Lower lobe of right lung (tissue), 2 donors: ENCODE data around the gene UEVLD. TPM values are rescaled to one million over a fixed set of nuclear protein-coding genes. Genes with fewer than 3 reads are reported as not detected.

ENCODE experiments used
- ATAC-seq, 2 donors: fragments of 200-7000 bp; cut with Tn5 transposase; one replicate each; pipeline ENCODE4 v1.9.1; 2020 to 2022; ENCODE audit warnings: mild to moderate bottlenecking in 2 of 2, moderate library complexity in 2 of 2
- DNase-seq: peaks from one replicate; pipeline ENCODE4 v3.0.0-alpha.2; 2020
- H3K27ac ChIP-seq: fragments of 200-600 bp; one replicate; pipeline ENCODE4 v1.8.0; 2022
- H3K27me3 ChIP-seq: fragments of 200-600 bp; one replicate; pipeline ENCODE4 v1.8.0; 2022; ENCODE audit warnings: low read depth
- H3K36me3 ChIP-seq: fragments of 200-600 bp; one replicate; pipeline ENCODE4 v1.8.0; 2022; ENCODE audit warnings: mild to moderate bottlenecking
- H3K4me1 ChIP-seq: fragments of 200-600 bp; one replicate; pipeline ENCODE4 v1.8.0; 2022
- H3K4me3 ChIP-seq: fragments of 200-600 bp; one replicate; pipeline ENCODE4 v1.8.0; 2022; ENCODE audit warnings: mild to moderate bottlenecking
- H3K9me3 ChIP-seq: fragments of 200-600 bp; one replicate; pipeline ENCODE4 v1.8.0; 2022
- intact Hi-C: fragments of 100-400 bp; cut with DNase I; formaldehyde crosslinking; loops from one replicate; pipeline ENCODE4 v1.11.0; 2022
- total RNA-seq: library from RNA; stranded (reverse); fragmentation: NEBNext Ultra II Directional; extraction: Animal tissue kit (Norgen Biotek cat#: 25700); gene quantifications from one replicate; pipeline ENCODE4 v1.2.1, GENCODE V29; 2021
- TF ChIP-seq, protein P1 (sequence below): fragments of 200-600 bp; IDR thresholded peaks from one replicate; pipeline ENCODE4 v1.8.0; 2022; ENCODE audit warnings: antibody characterized with exemption, mild to moderate bottlenecking
- donor health status: DM: no; HTN: yes; CAD: no; lungs with severe emphysema.

The UEVLD gene
- total RNA-seq, 1 donor from 2014 or later = 26.8 TPM

DNA sequence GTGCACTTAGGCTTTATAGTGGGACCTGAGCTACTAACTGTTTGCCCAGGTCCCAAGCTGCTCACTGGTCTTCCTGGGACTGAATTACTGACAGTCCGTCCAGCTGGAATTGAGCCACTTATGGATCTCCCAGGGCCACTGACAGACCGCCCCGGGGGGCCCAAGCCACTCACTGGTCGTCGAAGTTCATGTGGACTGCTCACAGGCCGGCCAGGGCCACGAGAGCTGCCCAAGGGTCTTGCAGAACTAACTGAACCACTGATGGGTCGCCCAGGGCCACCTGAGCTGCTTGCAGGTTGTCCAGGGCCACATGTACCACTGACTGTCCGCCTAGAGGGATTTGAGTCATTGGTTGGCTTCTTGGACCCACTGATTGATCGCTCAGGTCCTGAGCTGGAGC lies 26.1 kb upstream of the UEVLD start:
- Histone ChIP-seq H3K27ac (no peak overlapping the region), H3K4me3 (no peak overlapping the region), H3K9me3 (no peaks in the 10 kb centered on the region), H3K36me3 (peaks cover 64% of the 10 kb centered on the region), H3K27me3 (no peaks in the 10 kb centered on the region), H3K4me1 (peaks cover 17% of the 10 kb centered on the region)
- intact Hi-C loops = no loop called here
- TF ChIP-seq, protein P1, sequence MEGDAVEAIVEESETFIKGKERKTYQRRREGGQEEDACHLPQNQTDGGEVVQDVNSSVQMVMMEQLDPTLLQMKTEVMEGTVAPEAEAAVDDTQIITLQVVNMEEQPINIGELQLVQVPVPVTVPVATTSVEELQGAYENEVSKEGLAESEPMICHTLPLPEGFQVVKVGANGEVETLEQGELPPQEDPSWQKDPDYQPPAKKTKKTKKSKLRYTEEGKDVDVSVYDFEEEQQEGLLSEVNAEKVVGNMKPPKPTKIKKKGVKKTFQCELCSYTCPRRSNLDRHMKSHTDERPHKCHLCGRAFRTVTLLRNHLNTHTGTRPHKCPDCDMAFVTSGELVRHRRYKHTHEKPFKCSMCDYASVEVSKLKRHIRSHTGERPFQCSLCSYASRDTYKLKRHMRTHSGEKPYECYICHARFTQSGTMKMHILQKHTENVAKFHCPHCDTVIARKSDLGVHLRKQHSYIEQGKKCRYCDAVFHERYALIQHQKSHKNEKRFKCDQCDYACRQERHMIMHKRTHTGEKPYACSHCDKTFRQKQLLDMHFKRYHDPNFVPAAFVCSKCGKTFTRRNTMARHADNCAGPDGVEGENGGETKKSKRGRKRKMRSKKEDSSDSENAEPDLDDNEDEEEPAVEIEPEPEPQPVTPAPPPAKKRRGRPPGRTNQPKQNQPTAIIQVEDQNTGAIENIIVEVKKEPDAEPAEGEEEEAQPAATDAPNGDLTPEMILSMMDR = no peak
- no peak for DNase-seq
- no peak for ATAC-seq

DNA sequence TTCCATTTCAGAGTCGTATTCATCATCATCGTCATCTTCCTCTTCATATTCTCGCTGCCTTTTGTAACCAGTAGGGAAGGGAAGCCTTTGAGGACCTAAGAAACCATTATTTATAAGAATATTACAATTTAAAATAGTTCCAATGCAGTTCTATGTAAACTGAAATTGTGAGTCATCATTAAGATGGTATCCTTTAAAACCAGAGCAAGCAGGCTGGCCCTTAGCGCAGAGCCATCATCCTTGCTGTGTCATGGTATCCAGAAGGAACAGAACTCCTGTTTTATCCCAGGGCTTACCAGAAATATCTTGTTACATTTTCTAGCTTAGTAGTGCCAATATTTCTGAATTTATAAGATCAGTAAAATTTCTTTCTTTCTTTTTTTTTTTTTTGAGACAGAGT lies 23.9 kb upstream of the UEVLD start:
- peaks cover 85% of the 10 kb centered on the region for H3K36me3 ChIP-seq
- no peak for ATAC-seq
- intact Hi-C loops = no loop called here
- no peaks in the 10 kb centered on the region for H3K9me3 ChIP-seq
- no peak overlapping the region for H3K4me3 ChIP-seq
- H3K4me1 ChIP-seq = no peaks in the 10 kb centered on the region
- TF ChIP-seq, protein P1 = no peak
- H3K27me3 ChIP-seq = no peaks in the 10 kb centered on the region
- no peak overlapping the region for H3K27ac ChIP-seq
- DNase-seq = no peak

DNA sequence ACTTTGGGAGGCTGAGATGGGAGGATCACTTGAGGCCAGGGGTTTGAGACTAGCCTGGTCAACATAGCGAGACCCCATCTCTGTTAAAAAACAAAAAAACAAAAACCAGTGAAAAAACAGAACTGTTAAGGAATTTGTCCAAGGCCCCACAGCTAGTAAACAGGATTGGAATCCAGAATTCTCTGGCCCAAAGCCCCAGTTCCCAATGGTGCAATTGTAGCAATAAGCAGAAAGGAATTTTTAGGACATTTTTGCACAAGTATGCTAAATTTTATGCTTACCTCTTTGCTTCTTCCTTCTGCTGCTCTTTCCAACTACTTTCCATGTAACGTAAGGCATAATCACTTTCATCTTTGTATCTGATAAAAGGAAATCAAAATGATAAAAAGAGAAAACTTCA lies 22.7 kb upstream of the UEVLD start:
- peaks cover 94% of the 10 kb centered on the region for H3K36me3 ChIP-seq
- intact Hi-C loops = no loop called here
- TF ChIP-seq, protein P1 = no peak

DNA sequence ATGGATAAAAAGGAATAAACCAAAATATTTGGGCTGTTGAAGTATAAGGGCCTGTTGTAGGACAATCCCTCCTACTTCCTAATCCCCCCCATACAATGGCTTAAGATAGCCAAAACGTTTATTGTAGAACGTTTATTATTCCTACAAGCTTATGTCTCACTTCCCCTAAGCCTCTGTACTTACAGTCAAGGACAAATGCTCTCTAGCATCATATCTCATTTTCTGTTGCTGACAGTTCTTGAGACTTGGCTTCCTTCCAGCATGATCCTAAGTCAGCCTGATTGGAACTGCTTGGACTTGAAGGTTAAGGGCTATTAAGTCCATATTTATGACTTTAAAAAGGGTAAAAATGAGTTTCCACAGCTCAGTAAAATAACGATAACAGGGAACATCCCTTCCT lies 19.8 kb upstream of the UEVLD start:
- TF ChIP-seq, protein P1 = no peak
- intact Hi-C loops = no loop called here
- Histone ChIP-seq H3K27me3 (no peaks in the 10 kb centered on the region), H3K27ac (no peak overlapping the region), H3K4me1 (no peaks in the 10 kb centered on the region), H3K9me3 (no peaks in the 10 kb centered on the region), H3K36me3 (peaks cover 73% of the 10 kb centered on the region), H3K4me3 (no peak overlapping the region)
- ATAC-seq = peak in 1 of 2 donors; percentile 7
- DNase-seq = no peak

More for the DNA sequence above, 22.7 kb upstream of the UEVLD start:
- no peaks in the 10 kb centered on the region for H3K9me3 ChIP-seq
- no peak for DNase-seq
- H3K27ac ChIP-seq = no peak overlapping the region
- H3K4me3 ChIP-seq = no peak overlapping the region
- no peak for ATAC-seq
- no peaks in the 10 kb centered on the region for H3K4me1 ChIP-seq
- no peaks in the 10 kb centered on the region for H3K27me3 ChIP-seq

DNA sequence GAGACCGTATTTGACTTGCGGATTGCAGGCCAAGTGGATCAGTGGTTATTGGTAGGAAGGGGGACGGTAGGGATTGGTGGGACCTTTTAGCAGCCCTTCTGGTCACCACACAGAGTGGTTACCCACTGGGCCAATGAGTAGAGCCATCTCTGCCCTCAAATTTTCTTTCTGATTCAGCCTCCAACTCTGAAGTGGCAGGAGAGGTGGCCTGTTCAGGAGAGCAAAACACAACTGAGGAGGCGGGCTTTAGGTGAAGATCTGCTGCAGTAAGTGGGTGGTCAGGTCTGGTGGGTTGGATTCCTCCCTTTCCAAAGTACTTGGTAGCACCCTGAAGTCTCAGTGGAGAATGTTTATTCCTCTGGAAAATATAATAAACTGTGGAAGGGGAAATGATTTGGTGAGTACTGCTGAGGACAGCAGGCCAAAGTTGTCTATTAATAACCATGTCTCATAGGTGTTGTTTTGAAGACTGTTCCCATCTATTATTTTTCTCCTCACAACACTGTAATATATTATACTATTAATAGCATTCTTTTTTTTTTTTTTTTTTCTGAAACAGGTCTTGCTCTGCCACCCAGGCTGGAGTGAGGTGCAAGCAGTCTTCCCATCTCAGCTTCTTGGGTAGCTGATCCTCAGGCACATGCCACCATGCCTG lies 12.5 kb upstream of the UEVLD start:
- no peak for ATAC-seq
- H3K36me3 ChIP-seq = peaks cover 5% of the 10 kb centered on the region
- TF ChIP-seq, protein P1 = no peak
- no peak for DNase-seq
- H3K4me3 ChIP-seq = no peak overlapping the region
- no peak overlapping the region for H3K27ac ChIP-seq
- intact Hi-C loops = no loop called here
- H3K27me3 ChIP-seq = no peaks in the 10 kb centered on the region
- no peaks in the 10 kb centered on the region for H3K4me1 ChIP-seq
- H3K9me3 ChIP-seq = no peaks in the 10 kb centered on the region
